ENCODE measurements around the gene SMIM17.

DNA sequence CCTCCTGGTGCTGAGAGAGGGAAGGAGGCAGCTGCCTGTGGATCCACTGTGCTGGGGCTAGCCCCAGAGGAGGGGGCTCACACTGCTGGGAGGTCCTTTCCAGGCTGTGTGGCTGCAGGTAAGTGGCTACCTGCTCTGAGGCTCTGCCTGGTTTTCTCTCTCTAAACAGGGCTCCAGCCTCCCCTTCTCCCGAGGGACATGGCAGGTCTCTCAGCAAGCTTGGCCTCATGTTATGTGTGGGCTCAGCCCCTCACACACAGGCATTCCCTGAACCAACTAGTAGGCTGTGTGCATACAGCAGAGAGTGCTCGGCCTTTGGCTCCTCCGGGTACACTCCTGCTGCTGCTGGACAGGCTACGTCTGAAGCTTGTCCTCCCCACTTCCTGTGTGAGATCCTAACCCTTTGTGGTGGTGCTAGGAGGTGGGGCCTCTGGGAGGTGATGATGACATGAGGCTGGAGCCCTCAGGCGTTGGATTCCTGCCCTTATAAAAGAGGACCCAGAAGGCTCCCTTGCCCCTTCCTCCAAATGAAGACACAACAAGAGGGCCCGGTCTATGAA is 24.4 kb downstream of the SMIM17 start:
- TF ChIP-seq, protein P1, sequence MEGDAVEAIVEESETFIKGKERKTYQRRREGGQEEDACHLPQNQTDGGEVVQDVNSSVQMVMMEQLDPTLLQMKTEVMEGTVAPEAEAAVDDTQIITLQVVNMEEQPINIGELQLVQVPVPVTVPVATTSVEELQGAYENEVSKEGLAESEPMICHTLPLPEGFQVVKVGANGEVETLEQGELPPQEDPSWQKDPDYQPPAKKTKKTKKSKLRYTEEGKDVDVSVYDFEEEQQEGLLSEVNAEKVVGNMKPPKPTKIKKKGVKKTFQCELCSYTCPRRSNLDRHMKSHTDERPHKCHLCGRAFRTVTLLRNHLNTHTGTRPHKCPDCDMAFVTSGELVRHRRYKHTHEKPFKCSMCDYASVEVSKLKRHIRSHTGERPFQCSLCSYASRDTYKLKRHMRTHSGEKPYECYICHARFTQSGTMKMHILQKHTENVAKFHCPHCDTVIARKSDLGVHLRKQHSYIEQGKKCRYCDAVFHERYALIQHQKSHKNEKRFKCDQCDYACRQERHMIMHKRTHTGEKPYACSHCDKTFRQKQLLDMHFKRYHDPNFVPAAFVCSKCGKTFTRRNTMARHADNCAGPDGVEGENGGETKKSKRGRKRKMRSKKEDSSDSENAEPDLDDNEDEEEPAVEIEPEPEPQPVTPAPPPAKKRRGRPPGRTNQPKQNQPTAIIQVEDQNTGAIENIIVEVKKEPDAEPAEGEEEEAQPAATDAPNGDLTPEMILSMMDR (IDR thresholded peaks at IDR 0.05): no peak
- TF ChIP-seq POLR2A (IDR thresholded peaks at IDR 0.05): no peak
- no peak for TF ChIP-seq EP300 (IDR thresholded peaks at IDR 0.05)
